Parietal lobe (tissue), 2 donors: ENCODE measurements around the gene CTAGE15. TPM values are rescaled to one million over a fixed set of nuclear protein-coding genes. Genes with fewer than 3 reads are reported as not detected.

Experiments
- small RNA-seq: library from RNA; depleted of rRNA; stranded (forward); fragments of <200 nt; gene quantifications from one replicate; pipeline ENCODE3, GENCODE V24; 2014; ENCODE audit warnings: low replicate concordance
- total RNA-seq: library from RNA; depleted of rRNA; stranded (reverse); fragments of >200 nt; gene quantifications from one replicate; pipeline ENCODE4 v1.2.3, GENCODE V29; 2014

Gene CTAGE15
- 0.94 TPM for total RNA-seq

GRCh38 chr7:143571501-143571900 lies at the start of gene CTAGE15:
Gene CTAGE15, plus strand, starts transcription at chr7:143571801. Its CDS starts 17 bp downstream, at chr7:143571818.

GRCh38 chr7:143620646-143621045 lies 49.0 kb downstream of the CTAGE15 start, which contains the start of gene TCAF2:
Gene TCAF2, plus strand, starts transcription at chr7:143620974.

Small RNA genes within 50 kb of the gene (small RNA-seq; reads per million reads assigned to genes)
- gene AC073264.2: not detected
- not detected for gene RNU6-162P

Other genes starting within 250 kb of the CTAGE15 start
- gene FAM131B, start 209.1 kb upstream of the CTAGE15 start, total RNA-seq: 99.5 TPM
- gene ZYX, start 190.5 kb upstream of the CTAGE15 start, total RNA-seq: 16.6 TPM
- gene EPHA1, start 162.9 kb upstream of the CTAGE15 start, total RNA-seq: not detected
- not detected for gene TAS2R60, start 128.3 kb upstream of the CTAGE15 start, total RNA-seq
- gene TAS2R41, start 93.9 kb upstream of the CTAGE15 start, total RNA-seq: not detected
- gene TCAF2, start 49.2 kb downstream of the CTAGE15 start, total RNA-seq: 1.6 TPM
- gene CTAGE6, start 185.9 kb downstream of the CTAGE15 start, total RNA-seq: not detected